ENCODE results near the gene F2RL2.

Gene F2RL2

GRCh38 chr5:76598531-76598930 lies 24.7 kb downstream of the F2RL2 start:
- TF ChIP-seq, protein P1, sequence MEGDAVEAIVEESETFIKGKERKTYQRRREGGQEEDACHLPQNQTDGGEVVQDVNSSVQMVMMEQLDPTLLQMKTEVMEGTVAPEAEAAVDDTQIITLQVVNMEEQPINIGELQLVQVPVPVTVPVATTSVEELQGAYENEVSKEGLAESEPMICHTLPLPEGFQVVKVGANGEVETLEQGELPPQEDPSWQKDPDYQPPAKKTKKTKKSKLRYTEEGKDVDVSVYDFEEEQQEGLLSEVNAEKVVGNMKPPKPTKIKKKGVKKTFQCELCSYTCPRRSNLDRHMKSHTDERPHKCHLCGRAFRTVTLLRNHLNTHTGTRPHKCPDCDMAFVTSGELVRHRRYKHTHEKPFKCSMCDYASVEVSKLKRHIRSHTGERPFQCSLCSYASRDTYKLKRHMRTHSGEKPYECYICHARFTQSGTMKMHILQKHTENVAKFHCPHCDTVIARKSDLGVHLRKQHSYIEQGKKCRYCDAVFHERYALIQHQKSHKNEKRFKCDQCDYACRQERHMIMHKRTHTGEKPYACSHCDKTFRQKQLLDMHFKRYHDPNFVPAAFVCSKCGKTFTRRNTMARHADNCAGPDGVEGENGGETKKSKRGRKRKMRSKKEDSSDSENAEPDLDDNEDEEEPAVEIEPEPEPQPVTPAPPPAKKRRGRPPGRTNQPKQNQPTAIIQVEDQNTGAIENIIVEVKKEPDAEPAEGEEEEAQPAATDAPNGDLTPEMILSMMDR (conservative IDR thresholded peaks at IDR 0.05; ENCODE audit: low read depth) = no peak
- H3K27ac ChIP-seq = no peak overlapping the region
- ChIA-PET POLR2A (ENCODE audit: low non-redundant PET) (no interaction called here), CTCF (interaction anchor here (5.6 kb wide), 1 partner anchor 177 kb away, joined by 95 read pairs; no protein-coding TSS in a partner anchor)
- no peak for DNase-seq (ENCODE audit: low spot score)

DNA sequence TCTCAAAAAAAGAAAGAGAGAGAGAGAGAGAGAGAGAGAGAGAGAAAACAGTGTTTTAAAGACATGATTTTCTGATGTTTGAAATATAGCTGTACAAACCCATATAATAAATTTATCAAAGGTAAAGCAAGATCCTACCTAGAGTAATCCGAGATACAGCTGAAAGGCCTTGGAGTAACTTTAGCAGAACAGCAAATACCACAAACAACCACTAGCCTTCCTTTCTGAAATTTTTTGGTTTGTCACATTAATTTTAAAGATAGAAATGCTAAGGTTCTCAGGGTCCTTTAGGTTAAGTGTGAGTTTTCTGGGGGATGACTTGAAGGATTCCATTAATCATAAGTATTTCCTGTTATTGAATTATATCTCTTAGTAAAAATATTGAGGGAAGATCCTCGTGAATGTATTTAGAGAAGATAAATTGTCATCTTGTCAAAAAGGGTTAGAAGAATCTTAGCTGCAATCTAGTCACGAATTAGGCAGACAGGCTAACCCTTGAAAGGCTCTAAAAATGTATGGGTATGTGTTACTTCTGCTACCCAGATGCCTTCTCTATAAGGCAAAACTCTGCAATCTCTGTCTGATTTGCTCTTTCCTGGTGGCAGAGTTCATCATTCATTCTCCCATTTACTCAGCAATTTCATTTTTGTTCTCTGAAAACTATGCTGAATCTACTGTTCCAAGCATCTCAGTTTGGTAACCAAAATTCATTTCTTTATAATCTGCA lies 27.3 kb downstream of the F2RL2 start:
- no peak overlapping the region for H3K27ac ChIP-seq
- DNase-seq (ENCODE audit: low spot score) = no peak
- CTCF ChIA-PET = interaction anchor here (0.6 kb wide), 1 partner anchor 421 kb away, joined by 3 read pairs; no protein-coding TSS in a partner anchor
- TF ChIP-seq, protein P1 (conservative IDR thresholded peaks at IDR 0.05; ENCODE audit: low read depth) = no peak
- POLR2A ChIA-PET (ENCODE audit: low non-redundant PET) = no interaction called here

DNA sequence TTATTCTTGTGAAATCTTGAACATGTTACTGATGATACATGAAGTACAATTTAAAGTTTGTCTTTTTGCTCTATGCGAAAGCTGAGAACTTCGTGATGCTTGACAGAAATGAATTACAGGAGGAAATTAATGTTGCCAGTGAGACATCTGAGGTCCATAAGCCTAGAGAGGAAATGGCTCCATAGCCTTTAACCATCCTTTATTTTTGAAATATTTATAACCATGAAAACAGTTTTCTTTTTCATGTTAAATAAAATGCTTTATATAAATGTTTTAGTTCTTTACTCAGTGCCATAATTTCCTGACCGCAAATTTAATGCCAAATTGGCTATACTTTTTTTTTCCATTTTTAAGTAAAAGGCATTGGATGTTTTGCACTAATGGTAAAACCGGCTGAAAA lies 29.1 kb downstream of the F2RL2 start:
- CTCF ChIA-PET = interaction anchor here (0.7 kb wide), 1 partner anchor 180 kb away, joined by 5 read pairs; no protein-coding TSS in a partner anchor
- DNase-seq (ENCODE audit: low spot score) = no peak

DNA sequence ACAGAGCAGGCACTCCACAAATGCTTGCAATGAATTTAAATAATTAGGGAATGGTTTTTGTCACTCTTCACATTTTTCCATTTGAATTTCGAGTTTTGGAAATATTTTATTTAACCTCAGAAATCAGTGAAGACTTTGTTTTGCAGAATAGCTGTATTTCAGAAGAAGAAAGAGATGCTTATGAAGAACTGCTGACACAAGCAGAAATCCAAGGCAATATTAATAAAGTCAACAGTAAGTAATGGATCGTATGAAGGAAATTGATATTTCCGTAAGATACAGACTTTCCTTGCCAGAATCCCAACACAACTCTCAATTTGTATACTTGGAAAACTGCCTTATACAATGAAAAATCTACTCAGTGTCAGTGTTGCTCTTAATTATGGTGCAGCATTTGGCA lies 30.5 kb downstream of the F2RL2 start:
- no peak for DNase-seq (ENCODE audit: low spot score)
- TF ChIP-seq, protein P1 (conservative IDR thresholded peaks at IDR 0.05; ENCODE audit: low read depth) = no peak
- no peak overlapping the region for H3K27ac ChIP-seq
- CTCF ChIA-PET = interaction anchor here (0.7 kb wide), 1 partner anchor 9 kb away, joined by 3 read pairs; no protein-coding TSS in a partner anchor
- POLR2A ChIA-PET (ENCODE audit: low non-redundant PET) = no interaction called here

More for the DNA sequence above, 29.1 kb downstream of the F2RL2 start:
- H3K27ac ChIP-seq = no peak overlapping the region
- POLR2A ChIA-PET (ENCODE audit: low non-redundant PET) = interaction anchor here (0.6 kb wide), 1 partner anchor 193 kb away, joined by 3 read pairs; no protein-coding TSS in a partner anchor
- TF ChIP-seq, protein P1 (conservative IDR thresholded peaks at IDR 0.05; ENCODE audit: low read depth) = no peak

DNA sequence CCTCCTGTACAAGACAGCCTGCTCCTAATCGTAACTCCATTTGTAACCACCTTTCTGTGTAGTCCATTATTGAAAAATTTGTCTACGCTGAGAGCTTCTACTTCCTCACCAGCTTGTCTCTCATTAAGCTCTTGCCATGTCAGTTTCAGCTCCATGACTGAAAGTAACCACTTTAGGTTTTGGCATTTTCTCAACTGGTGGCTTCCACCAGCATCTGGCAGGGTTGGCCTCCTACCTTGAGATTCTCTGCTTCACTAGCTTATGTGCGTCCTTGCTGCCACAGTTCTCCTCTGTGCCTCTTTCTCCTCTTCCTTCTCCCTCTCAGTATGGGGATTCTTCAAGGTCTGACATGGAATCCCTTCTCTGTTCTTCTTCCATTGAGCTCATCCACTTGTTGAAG lies 31.8 kb downstream of the F2RL2 start:
- POLR2A ChIA-PET (ENCODE audit: low non-redundant PET) = no interaction called here

DNA sequence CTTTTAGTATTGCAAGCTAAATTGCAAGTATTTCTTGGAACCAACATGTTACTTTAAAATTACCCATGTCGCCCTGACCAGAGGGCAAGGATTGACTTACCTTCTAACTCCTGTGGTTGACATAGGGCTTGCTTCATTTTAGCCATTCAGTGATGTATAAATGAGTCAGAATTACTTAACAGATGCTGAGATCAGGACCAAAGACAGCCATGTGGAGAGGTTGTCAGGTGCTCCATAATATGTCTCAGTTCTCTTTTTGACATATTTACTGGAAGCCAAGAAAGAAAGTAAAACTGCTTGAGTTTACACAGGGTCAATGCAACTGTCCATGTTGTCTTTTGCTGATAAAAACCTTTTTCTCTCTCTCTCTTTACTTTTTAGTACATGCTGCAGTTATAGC lies 33.2 kb downstream of the F2RL2 start:
- ChIA-PET POLR2A (ENCODE audit: low non-redundant PET) (no interaction called here), CTCF (no interaction called here)
- H3K27ac ChIP-seq = no peak overlapping the region
- TF ChIP-seq, protein P1 (conservative IDR thresholded peaks at IDR 0.05; ENCODE audit: low read depth) = no peak
- no peak for DNase-seq (ENCODE audit: low spot score)

More for the DNA sequence above, 31.8 kb downstream of the F2RL2 start:
- TF ChIP-seq, protein P1 (conservative IDR thresholded peaks at IDR 0.05; ENCODE audit: low read depth) = no peak
- no peak for DNase-seq (ENCODE audit: low spot score)
- CTCF ChIA-PET = interaction anchor here (0.6 kb wide), 2 partner anchors 197 to 785 kb away, joined by 3 to 4 read pairs; no protein-coding TSS in a partner anchor
- no peak overlapping the region for H3K27ac ChIP-seq

All from RWPE1 (cell line).